ENCODE results near the gene ASNS.

- TF ChIP-seq CTCF (IDR thresholded peaks at IDR 0.05) (no peak), POLR2A (IDR thresholded peaks at IDR 0.05) (no peak)
These were observed 25.3 kb downstream of the ASNS start for GRCh38 chr7:97846945-97847344.

All from testis (tissue), 2 donors.